NCI-H2029 (cell line): ENCODE results near the gene ZNF384.

Experiments
- DNase-seq: peaks from one replicate; lab custom pipeline; 2025; lab: John Stamatoyannopoulos, UW

Gene ZNF384

DNA sequence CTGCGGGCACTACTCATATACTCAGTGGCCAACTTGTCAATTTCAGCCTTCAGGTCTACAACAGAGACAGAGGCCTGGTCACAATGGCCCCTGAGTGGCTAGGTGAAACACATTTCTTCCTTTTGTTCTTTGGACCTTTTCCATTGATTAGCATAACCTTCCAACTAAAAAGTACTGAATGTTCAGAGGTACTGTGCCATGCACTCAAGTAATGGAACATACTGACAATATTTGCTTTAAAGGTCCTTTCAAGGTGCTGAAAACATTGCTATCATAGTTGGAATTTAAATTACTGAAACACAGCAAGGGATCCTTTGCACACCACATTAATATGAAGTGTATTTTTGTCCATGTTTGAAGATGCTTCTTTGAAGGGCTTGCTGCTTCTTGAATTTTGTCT is 35.8 kb downstream of the ZNF384 start:
- no peak for DNase-seq

- no peak for DNase-seq
Measured at GRCh38 chr12:6652391-6652790, 36.8 kb downstream of the ZNF384 start.

DNA sequence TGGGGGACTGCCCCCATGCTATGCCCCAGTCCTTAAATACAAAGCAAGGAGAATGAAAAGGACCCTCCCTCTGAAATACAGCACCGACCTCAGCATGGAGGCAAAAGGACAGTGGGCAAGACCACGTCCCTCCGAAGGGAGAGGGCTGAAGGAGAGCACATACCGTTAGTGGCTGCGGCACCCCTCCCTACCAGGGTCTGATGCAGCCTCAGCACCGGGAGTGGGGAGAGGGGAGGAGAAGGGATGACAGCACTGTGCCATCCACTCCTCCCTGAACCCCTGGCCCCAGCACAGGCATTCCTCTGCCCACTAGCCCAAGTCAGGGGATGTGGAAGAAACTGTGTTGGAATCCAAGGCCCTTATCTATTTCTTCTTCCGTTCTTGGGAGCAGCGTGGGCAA is 38.3 kb downstream of the ZNF384 start:
- DNase-seq = no peak

DNA sequence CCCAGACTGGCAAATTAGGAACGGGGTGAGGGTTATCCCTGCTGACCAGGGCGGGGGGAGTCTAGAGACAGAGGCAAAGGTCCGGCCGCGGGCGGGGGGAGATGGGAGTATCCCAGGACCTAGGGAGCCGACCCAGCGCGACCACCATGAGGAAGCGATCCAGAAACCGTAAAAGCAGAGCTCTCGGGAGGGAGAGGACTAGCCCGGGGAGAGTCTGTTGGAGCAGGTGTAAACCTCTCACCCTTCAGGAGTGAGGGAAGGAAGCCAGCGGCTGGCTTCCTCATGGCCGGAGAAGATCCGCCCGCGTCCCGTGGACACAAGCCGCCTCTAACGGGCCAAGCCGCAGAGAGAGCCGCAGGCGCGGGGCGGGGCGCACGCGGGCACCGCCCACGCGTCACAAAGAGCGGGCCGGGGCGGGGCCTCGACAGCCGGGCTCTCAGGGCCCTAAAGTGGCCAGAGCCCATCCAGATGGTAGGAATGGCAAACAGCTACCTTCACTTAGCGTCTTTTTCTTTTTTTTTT is 42.0 kb downstream of the ZNF384 start, which contains the start of gene ACRBP:
ACRBP (minus strand) TSS at position 350 of the 522 bp plus-strand sequence; CDS start at position 284, 66 bp downstream.
- peak; percentile 69 for DNase-seq

- no peak for DNase-seq
Measured at GRCh38 chr12:6646276-6647082, 42.7 kb downstream of the ZNF384 start.

DNA sequence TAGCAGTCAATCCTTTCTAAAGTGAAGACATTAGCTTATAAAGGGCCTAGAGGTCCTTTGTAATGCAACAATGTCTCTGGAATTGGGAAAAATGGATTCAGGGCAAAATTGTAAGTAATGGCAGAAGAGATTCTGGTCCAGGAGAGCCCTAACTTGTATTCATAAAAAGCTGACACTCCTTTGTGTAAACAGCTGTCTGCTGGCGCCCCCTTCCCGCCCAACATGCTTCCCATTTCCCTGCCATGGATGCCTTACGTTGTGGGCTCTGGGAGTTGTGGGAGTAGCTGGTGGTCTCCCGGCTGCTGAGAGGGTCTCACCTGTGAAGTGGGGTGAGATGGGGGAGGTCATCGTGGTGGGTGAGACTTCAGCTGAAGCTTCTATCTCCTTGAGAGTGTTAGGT is 44.3 kb downstream of the ZNF384 start:
- no peak for DNase-seq

DNA sequence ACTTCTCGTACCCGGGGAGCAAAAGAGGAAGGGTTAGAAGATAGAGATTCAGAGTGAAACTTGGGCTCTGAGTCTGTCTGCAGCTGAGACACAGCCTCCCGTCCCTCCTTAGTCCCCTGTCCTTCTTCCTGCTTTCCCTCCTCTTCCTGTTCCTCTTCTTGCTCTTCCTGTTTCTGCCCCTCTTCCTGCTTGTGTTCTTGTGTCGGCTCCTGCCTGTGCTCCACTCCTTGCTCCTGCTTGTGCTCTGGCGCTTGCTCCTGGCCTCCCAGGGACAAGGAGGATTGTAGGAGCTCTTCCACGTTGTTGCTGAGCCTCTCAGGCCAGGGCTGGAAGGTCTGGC is 44.9 kb downstream of the ZNF384 start:
- no peak for DNase-seq

GRCh38 chr12:6643569-6644256 is 45.5 kb downstream of the ZNF384 start:
- no peak for DNase-seq

DNA sequence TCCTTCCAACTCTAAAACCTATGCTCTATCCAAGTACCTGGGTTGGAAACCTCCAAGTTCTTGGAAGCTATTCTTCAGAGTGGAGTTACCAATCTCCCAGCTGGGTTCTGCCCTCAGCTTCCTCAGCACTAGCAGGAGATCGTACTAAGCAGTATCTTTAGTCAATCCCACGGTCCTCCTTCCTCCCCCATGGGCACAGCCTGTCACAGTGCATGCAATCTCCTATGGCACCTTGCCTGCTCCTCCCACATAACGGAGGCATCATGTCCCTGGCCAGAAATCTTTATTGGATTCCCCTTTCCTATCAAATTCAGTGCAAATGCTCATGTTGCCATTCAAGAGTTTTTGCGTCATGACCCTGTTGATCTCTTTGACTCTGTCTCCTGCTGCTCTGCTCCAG is 48.0 kb downstream of the ZNF384 start:
- DNase-seq = no peak

DNA sequence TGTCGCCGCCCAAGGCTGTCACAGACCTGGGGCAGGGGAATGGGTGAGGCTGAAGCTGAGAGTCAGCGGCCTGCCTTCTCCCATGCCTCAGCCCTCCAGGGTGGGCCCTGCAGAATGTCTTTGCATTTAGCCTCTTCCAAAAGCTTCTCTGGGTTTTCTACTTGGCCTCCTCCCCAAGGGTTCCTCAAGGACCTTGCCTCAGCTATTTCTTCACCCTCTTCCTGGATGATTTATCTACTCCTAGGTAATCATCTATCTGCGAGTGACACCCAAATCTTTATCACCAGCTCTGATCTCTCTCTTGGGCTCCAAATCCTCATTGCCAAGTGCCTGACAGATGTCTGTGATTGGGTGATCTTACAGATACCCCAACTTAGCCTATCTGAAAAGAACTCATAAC is 48.7 kb downstream of the ZNF384 start:
- no peak for DNase-seq

DNA sequence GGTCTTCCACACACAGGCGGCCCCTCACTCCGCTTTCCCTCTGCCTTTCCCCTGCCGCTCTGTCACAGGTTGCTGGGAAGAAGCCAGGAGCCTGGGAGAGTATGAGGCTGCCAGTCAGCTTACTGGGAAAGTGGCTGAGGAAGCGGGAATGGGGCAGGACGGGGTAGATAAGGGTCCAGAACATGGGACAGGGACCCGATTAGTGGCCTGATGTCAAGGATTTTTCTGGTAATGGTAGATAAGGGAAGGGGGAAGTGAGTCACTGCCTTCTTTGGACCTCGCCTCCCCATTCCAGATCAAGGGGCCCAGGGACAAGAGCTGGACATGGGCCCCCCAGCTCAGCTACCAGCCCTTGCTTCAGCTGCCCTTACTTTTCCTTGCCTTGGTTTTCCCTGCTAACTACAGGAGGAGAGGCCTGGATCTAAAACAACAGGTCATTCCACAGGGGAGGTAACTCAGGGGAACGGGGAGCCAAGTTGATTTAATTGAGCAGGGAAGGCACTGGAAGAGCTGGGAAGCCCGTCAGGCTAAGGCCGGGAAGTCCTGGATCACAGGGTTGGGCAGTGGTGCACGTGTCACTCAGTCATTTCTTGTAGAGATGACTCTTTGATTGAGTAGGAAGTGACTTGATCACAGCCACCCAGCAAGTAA is 49.9 kb downstream of the ZNF384 start:
- no peak for DNase-seq

DNA sequence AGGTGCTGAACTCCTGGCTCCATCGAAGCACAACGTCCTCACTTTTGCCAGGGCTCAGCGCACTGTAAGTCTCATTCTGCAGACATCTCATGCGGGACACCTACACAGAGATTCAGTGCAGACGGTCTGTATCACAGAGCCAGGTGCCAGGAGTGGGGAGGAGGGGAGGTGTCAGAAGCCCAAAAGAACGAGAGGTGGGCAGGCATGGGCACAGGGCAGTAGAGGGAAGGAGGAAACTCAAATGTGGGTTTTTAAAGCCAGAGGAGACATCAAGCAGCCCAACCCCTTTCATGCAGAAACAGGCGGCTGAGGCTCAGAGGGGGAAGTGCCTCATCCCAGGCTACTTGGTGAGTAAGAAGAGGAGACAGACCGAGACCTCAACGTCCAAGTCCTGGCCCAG is 50.9 kb downstream of the ZNF384 start:
- no peak for DNase-seq

DNA sequence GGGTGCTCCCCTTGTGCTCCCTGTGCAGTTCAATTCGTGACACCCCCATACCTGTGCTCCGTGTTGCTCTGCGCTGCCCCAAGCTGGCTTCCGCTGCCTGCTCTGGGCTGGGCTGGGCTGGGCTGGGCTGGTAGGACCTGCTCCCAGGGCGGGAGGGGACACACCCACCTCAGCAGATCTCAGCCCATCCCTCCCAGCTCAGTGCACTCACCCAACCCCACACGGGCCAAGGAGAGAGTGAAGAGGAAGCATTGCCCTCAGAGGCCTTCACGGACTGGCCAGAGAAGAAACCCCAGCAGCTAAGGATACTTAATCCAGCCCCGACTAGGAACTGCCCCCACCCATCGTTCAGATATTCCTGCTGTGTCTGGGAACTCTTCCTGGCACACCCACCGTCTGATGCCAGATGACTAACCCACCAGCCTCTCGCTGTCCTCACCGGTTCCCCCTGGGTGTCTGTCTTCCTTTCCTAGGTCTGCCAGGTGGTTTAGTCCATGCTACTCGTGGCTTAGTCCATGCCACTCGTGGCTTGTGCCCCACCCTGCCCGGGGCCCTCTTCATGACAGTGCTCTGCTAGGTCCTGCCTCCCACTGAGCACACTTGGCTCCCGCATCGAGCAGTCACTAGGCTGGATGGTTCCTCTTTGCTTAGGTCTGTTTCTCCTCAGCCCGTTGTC is 53.2 kb downstream of the ZNF384 start, which contains the start of gene LPAR5:
LPAR5 (minus strand) TSS at position 104 of the 676 bp plus-strand sequence. CDS start 14,711 bp downstream, outside the sequence.
- no peak for DNase-seq

- no peak for DNase-seq
Measured at GRCh38 chr12:6635375-6635855, 53.8 kb downstream of the ZNF384 start.

DNA sequence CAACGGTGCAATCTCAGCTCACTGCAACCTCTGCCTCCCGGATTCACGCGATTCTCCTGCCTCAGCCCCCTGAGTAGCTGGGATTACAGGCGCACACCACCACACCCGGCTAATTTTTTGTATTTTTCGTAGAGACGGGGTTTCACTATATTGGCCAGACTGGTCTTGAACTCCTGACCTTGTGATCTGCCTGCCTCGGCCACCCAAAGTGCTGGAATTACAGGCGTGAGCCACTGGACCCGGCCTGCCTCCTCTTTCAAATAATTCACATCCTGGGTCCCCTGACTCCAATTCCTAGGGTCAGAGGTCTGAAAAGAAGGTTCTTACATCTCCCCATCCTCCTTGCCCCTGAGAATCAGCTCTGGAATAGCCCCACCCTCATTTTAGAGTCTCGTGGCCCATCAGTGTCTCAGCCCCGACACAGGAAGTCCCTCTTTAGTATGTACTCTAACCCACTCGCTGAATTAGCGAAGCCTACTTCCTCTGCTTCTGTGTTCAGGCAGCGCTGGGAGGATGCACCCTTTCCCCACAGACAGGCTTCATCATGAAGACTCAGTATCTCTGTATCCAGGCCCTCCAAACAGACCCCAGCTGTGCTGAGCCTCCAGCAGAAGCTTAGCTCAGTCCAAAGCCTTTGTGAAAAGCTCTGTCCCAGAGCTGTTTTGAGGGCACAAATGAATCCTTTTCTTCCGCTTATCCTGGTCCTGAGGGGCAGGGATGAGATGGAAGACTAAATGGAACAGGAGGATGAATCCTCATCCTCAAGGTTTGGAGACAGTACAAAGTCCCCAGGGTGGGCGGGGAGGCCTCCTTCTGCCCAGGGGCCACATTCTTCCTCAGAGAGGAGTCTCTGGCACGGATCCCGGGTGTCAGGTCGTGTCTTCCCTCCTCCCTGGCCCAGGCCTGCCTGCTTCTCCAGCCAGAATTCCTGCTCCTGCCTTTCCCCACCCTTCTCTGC is 56.9 kb downstream of the ZNF384 start:
- DNase-seq = peak; percentile 65

DNA sequence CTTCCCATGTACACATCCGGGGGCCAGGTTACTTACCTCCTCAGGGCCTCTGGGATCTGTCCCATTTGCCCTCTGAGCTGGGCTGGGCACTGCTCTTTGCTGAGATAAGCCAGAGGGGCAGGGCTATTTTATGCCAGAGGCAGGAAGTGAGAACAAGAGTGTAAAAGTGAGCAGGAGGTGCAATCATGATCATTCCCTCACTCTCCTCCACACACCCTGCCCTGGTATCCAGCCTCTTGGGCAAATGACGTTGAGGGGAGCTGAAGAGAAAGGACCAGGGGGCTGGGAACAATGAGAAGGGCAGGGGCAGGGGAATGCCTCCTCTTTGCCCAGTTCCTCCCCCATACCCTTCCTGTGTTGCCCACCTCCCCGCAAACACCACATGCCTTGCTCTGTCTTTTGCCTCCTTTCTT is 57.6 kb downstream of the ZNF384 start:
- DNase-seq = no peak

DNA sequence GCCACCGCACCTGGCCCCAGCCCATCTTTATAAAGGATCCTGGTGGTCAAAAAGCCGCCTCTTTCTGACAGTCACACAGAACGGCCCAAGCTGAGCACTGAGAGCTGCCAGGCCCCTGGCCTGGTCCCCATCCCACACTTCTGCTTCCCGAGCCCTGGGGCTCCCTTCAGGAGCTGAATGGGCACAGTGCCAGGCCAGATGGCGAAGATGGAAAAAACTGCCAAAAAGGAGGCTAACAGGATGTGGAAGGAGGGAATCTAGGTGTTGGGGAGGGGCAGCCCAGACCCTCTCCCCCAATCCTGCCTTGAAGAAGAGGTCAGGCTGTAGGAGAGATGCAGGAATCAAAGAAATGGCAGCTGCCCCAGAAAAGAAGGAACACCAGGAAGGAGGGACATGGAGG is 58.4 kb downstream of the ZNF384 start:
- no peak for DNase-seq

DNA sequence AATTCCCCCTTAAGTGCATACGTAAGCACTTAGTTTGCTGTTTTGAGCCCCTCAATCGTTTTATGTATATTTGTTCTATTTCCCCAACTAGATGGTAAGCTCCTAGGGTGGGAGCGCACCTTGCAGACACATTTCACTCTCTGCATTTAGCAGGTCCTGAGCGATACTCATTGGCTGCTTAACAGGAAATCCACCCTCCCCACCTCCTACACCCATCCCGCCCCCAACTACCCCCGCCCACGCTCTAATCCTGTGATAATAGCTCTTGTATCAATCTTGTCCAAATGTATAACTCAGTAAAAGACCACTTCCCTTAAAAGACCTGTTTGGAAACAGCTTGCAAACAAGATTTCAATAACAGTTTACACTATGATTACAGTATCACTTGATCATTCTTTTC is 61.6 kb downstream of the ZNF384 start:
- DNase-seq = peak; percentile 26

- no peak for DNase-seq
Measured at GRCh38 chr12:6626654-6627283, 62.4 kb downstream of the ZNF384 start.

GRCh38 chr12:6620885-6621274 is 68.3 kb downstream of the ZNF384 start:
- DNase-seq = no peak
